Endothelial cell of umbilical vein (primary cell): ENCODE data around the gene OR5D18. TPM values are rescaled to one million over a fixed set of nuclear protein-coding genes. Genes with fewer than 3 reads are reported as not detected.

Source experiments
- BruUV-seq: library from RNA; stranded (reverse); fragments of 400-500 nt; replicated peaks from 2 replicates; lab custom pipeline; 2021; lab: Mats Ljungman, UMichigan
- CTCF ChIA-PET: fragments of 300-600, 350-600 bp; sonication (Branson Sonifier 250); formaldehyde crosslinking; loops from one replicate; lab custom pipeline; 2021; ENCODE audit warnings: antibody characterized with exemption, inconsistent platforms; lab: Charles Lee
- POLR2A ChIA-PET: fragments of 300-600, 350-600 bp; sonication (Branson Sonifier 250); formaldehyde crosslinking; loops from one replicate; lab custom pipeline; 2021; ENCODE audit warnings: antibody characterized with exemption, inconsistent platforms; lab: Charles Lee
- DNase-seq: peaks from one replicate; pipeline ENCODE4 v3.0.0-alpha.2; 2011; ENCODE audit warnings: low read depth, low spot score
- FAIRE-seq: peaks from 2 replicates; lab custom pipeline; 2011; peaks lifted over from hg19 to GRCh38; lab: Jason Lieb, UNC
- H2AFZ ChIP-seq: 2 replicates; pipeline ENCODE4 v1.6.0; 2012; ENCODE audit warnings: low read depth, low read length, control low read depth, inconsistent platforms
- H3K27ac ChIP-seq: 2 replicates; pipeline ENCODE4 v1.5.1; 2011; ENCODE audit warnings: low read depth, mild to moderate bottlenecking, control low read depth, low read length, moderate library complexity; ENCODE audit not compliant: insufficient read depth
- H3K27me3 ChIP-seq, 2 experiments: 2 replicates each; pipeline versions ENCODE4 v1.6.0 to v1.6.1; 2011; ENCODE audit warnings: low read length in 2 of 2, mixed read lengths in 1 of 2; ENCODE audit not compliant: control insufficient read depth in 2 of 2, insufficient read depth in 2 of 2
- H3K36me3 ChIP-seq, 2 experiments: 2 replicates in 1 of 2; 3 replicates in 1 of 2; pipeline ENCODE4 v1.5.1; 2011; ENCODE audit warnings: low read length in 2 of 2, mild to moderate bottlenecking in 1 of 2, moderate library complexity in 1 of 2; ENCODE audit not compliant: control insufficient read depth in 2 of 2, insufficient read depth in 2 of 2; ENCODE audit errors: extremely low read depth in 1 of 2
- H3K4me1 ChIP-seq: 3 replicates; pipeline ENCODE4 v1.5.1; 2011; ENCODE audit warnings: mild to moderate bottlenecking, low read length; ENCODE audit not compliant: control insufficient read depth, insufficient read depth; ENCODE audit errors: extremely low read depth
- H3K4me2 ChIP-seq: 2 replicates; pipeline ENCODE4 v1.6.1; 2011; ENCODE audit warnings: low read length, control low read depth, mixed read lengths; ENCODE audit not compliant: insufficient read depth
- H3K4me3 ChIP-seq, 3 experiments: fragments of 200-600 bp in 1 of 3; sonication (generic), shearing (Covaris generic) in 1 of 3; replicated peaks in 1 of 3; 2 replicates each; pipeline ENCODE4 v1.5.1; 2011 to 2016; ENCODE audit warnings: control low read depth in 3 of 3, low read length in 3 of 3, mild to moderate bottlenecking in 2 of 3, inconsistent platforms in 1 of 3, low read depth in 1 of 3, moderate library complexity in 1 of 3; ENCODE audit not compliant: insufficient read depth in 1 of 3
- H3K79me2 ChIP-seq: 2 replicates; pipeline ENCODE4 v1.6.0; 2012; ENCODE audit warnings: low read length, inconsistent platforms; ENCODE audit not compliant: control insufficient read depth, insufficient read depth
- H3K9ac ChIP-seq: replicated peaks from 2 replicates; pipeline ENCODE3; 2011; ENCODE audit warnings: low read length, control low read depth; ENCODE audit not compliant: insufficient read depth; ENCODE audit errors: extremely low read depth
- H3K9me1 ChIP-seq: replicated peaks from 3 replicates; pipeline ENCODE4 v1.6.0; 2011; ENCODE audit warnings: mild to moderate bottlenecking, low read length; ENCODE audit not compliant: control insufficient read depth, insufficient read depth; ENCODE audit errors: extremely low read depth
- H3K9me3 ChIP-seq: replicated peaks from 2 replicates; pipeline ENCODE4 v1.5.1; 2012; ENCODE audit warnings: low read length, inconsistent platforms; ENCODE audit not compliant: control insufficient read depth, insufficient read depth
- H4K20me1 ChIP-seq: replicated peaks from 2 replicates; pipeline ENCODE3; 2011; ENCODE audit warnings: mild to moderate bottlenecking, low read length; ENCODE audit not compliant: control insufficient read depth, insufficient read depth; ENCODE audit errors: extremely low read depth
- CTCF ChIP-seq, 2 donors: IDR thresholded peaks; 1 replicate in 1 of 2; 2 replicates in 1 of 2; pipeline ENCODE4 v1.5.1; 2011; ENCODE audit warnings: low read length in 2 of 2, mild to moderate bottlenecking in 2 of 2, moderate library complexity in 2 of 2, control low read depth in 1 of 2, inconsistent platforms in 1 of 2, low read depth in 1 of 2; ENCODE audit not compliant: insufficient read depth in 1 of 2; ENCODE audit errors: extremely low read depth in 1 of 2
- EZH2 ChIP-seq: IDR thresholded peaks from 2 replicates; pipeline ENCODE4 v1.6.1; 2012; ENCODE audit warnings: borderline replicate concordance, low read depth, mild to moderate bottlenecking, moderate library complexity, low read length, inconsistent platforms; ENCODE audit not compliant: severe bottlenecking
- FOS ChIP-seq: IDR thresholded peaks from 2 replicates; pipeline ENCODE4 v1.6.1; 2011; ENCODE audit warnings: mild to moderate bottlenecking, low read length, moderate library complexity, borderline replicate concordance; ENCODE audit not compliant: insufficient read depth
- GATA2 ChIP-seq: IDR thresholded peaks from 2 replicates; pipeline ENCODE4 v1.7.0; 2011; ENCODE audit warnings: low read depth, mild to moderate bottlenecking, moderate library complexity, mixed read lengths, low read length; ENCODE audit not compliant: insufficient read length, insufficient read depth
- JUN ChIP-seq: IDR thresholded peaks from 2 replicates; pipeline ENCODE4 v1.6.1; 2011; ENCODE audit warnings: borderline replicate concordance, low read depth; ENCODE audit not compliant: insufficient read length, insufficient read depth
- MAX ChIP-seq: IDR thresholded peaks from 2 replicates; pipeline ENCODE4 v1.6.1; 2011; ENCODE audit not compliant: insufficient read depth, insufficient read length
- MYC ChIP-seq: IDR thresholded peaks from one replicate; pipeline ENCODE4 v1.6.1; 2011; ENCODE audit warnings: mild to moderate bottlenecking, low read depth, low read length
- POLR2A ChIP-seq: IDR thresholded peaks from 2 replicates; pipeline ENCODE4 v1.6.1; 2012; ENCODE audit warnings: low read depth, mild to moderate bottlenecking, control low read depth, low read length
- POLR2AphosphoS5 ChIP-seq: IDR thresholded peaks from 2 replicates; pipeline ENCODE4 v1.6.1; 2012; ENCODE audit warnings: low read depth, mild to moderate bottlenecking, control low read depth, low read length, moderate library complexity; ENCODE audit not compliant: insufficient read depth
- dilution Hi-C: fragments of 300-500 bp; cut with MboI; formaldehyde crosslinking; loops from one replicate; pipeline ENCODE4 v1.15.0; 2019; ENCODE audit warnings: low sequenced_read_pairs; ENCODE audit not compliant: extremely low pct_ligation_motif_present
- intact Hi-C: fragments of 100-400 bp; cut with micrococcal nuclease; formaldehyde crosslinking; loops from one replicate; pipeline ENCODE4 v1.10.0; 2022
- polyA plus RNA-seq, 4 experiments: library from polyadenylated mRNA; depleted of rRNA in 3 of 4; stranded (reverse) in 3 of 4; unstranded in 1 of 4; fragments of >200 nt; gene quantifications; 2 replicates each; pipeline versions ENCODE4 v1.2.1 to v1.2.3, GENCODE V29; 2011 to 2012; ENCODE audit warnings: missing spikeins in 1 of 4
- total RNA-seq: library from RNA; stranded (reverse); gene quantifications from 2 replicates; pipeline ENCODE4 v1.2.3, GENCODE V29; 2021

The OR5D18 gene
- total and polyA plus RNA-seq, 2 donors (not counting 3 experiments of a cell fraction or from before 2014, with no cell fraction given) = not detected

- POLR2A ChIA-PET = no interaction called here
- Histone ChIP-seq H3K9ac (no peak overlapping the region), H3K9me3 (peaks cover 2% of the 10 kb centered on the region), H3K9me1 (no peaks in the 10 kb centered on the region), H3K4me3 (no peak overlapping the region), H4K20me1 (no peaks in the 10 kb centered on the region), H3K4me1 (no peaks in the 10 kb centered on the region), H3K4me2 (no peak overlapping the region), H3K36me3 (no peaks in the 10 kb centered on the region), H2AFZ (no peak overlapping the region), H3K27me3 (no peaks in the 10 kb centered on the region), H3K79me2 (no peaks in the 10 kb centered on the region), H3K27ac (no peak overlapping the region)
- FAIRE-seq = no peak
- no peak for DNase-seq
- CTCF ChIA-PET = no interaction called here
- intact Hi-C loops (no loop called here), dilution Hi-C loops (no loop called here)
- TF ChIP-seq EZH2 (no peak), CTCF (IDR thresholded peaks at IDR 0.05; ENCODE audit: extremely low read depth in 1 of 2, insufficient read depth in 1 of 2, low read depth in 1 of 2, low read length in 2 of 2) (no peak), POLR2A (no peak), JUN (no peak), FOS (no peak), MAX (no peak)
- BruUV-seq = no TSS peak
These were observed 32.7 kb downstream of the OR5D18 start for GRCh38 chr11:55852141-55852540.

- no peaks in the 10 kb centered on the region for H3K4me1 ChIP-seq
- DNase-seq (no peak), FAIRE-seq (no peak)
- H3K9me1 ChIP-seq = no peaks in the 10 kb centered on the region
- dilution Hi-C loops (no loop called here), intact Hi-C loops (no loop called here)
- H3K4me2 ChIP-seq = no peak overlapping the region
- peaks cover 2% of the 10 kb centered on the region for H3K9me3 ChIP-seq
- H3K9ac ChIP-seq = no peak overlapping the region
- H3K79me2 ChIP-seq = no peaks in the 10 kb centered on the region
- POLR2A ChIA-PET = no interaction called here
- H4K20me1 ChIP-seq = no peaks in the 10 kb centered on the region
- no peaks in the 10 kb centered on the region for H3K27me3 ChIP-seq
- H3K4me3 ChIP-seq = no peak overlapping the region
- CTCF ChIA-PET = no interaction called here
- H2AFZ ChIP-seq = no peak overlapping the region
- H3K27ac ChIP-seq = no peak overlapping the region
- no peaks in the 10 kb centered on the region for H3K36me3 ChIP-seq
- TF ChIP-seq CTCF (IDR thresholded peaks at IDR 0.05; ENCODE audit: extremely low read depth in 1 of 2, insufficient read depth in 1 of 2, low read depth in 1 of 2, low read length in 2 of 2) (no peak), JUN (no peak), POLR2A (no peak), MAX (no peak), GATA2 (no peak), EZH2 (no peak), POLR2AphosphoS5 (no peak), MYC (no peak), FOS (no peak)
- no TSS peak for BruUV-seq
These were observed 35.3 kb downstream of the OR5D18 start for GRCh38 chr11:55854704-55855103.
